ENCODE results near the gene MMS19. TPM values are rescaled to one million over a fixed set of nuclear protein-coding genes. Genes with fewer than 3 reads are reported as not detected.
A peak's percentile ranks its signal among the peaks of the same experiment; 100 is the strongest.

MMS19 gene
- total and polyA plus RNA-seq, 5 experiments from 2014 or later, result 31.2 to 111 (median 37.3) TPM

DNA sequence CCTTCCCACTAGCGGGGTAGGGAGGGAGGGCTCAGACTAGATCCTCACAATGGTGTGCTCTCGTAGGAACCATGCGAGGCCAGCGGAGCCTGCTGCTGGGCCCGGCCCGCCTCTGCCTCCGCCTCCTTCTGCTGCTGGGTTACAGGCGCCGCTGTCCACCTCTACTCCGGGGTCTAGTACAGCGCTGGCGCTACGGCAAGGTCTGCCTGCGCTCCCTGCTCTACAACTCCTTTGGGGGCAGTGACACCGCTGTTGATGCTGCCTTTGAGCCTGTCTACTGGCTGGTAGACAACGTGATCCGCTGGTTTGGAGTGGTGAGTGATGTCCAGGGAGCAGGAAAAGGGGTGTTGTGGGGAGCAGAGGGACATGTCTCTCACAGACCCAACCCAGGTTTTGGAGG lies 46.6 kb downstream of the MMS19 start:
- Mint-ChIP-seq H3K9me3 (no peaks in the 10 kb centered on the region), H3K27ac (peak overlapping the region in 5 of 10 donors; percentile 5 to 99 (median 69)), H3K4me1 (peaks cover 19 to 58% (median 45%) of the 10 kb centered on the region in 4 donors), H3K27me3 (no peaks in the 10 kb centered on the region), H3K36me3 (peaks cover 0 to 31% (median 0%) of the 10 kb centered on the region in 3 donors), H3K4me3 (no peak overlapping the region)
- ATAC-seq, result no peak
- DNase-seq, result no peak
- POLR2A ChIA-PET, result no interaction called here

DNA sequence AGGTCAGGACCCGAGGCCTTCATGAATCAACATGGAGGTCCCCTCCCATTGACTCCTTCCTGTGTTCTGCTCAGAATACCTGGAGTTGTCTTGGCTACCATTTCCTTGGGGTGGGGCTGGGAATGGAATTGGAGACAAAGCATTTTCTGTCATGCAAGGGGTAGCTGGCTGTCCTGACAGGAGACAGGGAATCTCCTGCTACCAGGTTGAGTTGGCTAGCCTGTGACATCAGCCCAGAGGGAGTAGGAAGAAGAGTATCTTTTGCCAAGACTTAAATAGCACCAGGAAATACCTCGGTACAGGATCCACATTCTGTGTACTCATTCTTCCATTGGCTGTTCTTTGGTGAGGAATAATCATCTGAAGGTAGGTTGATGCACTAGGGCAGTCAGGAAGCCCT lies 47.4 kb downstream of the MMS19 start:
- Mint-ChIP-seq H3K27me3 (no peaks in the 10 kb centered on the region), H3K9me3 (no peaks in the 10 kb centered on the region), H3K27ac (peak overlapping the region in 9 of 10 donors; percentile 1 to 99 (median 62)), H3K4me3 (no peak overlapping the region), H3K36me3 (peaks cover 0 to 24% (median 2%) of the 10 kb centered on the region in 3 donors), H3K4me1 (peaks cover 21 to 65% (median 51%) of the 10 kb centered on the region in 4 donors)
- ATAC-seq (no peak), DNase-seq (no peak)
- POLR2A ChIA-PET, result no interaction called here

- Mint-ChIP-seq H3K27me3 (no peaks in the 10 kb centered on the region), H3K4me3 (peak within 1 kb of the TSS; percentile 95 to 100 (median 99)), H3K9me3 (no peaks in the 10 kb centered on the region), H3K4me1 (peaks cover 27 to 67% (median 53%) of the 10 kb centered on the region in 4 donors), H3K36me3 (peaks cover 0 to 21% (median 2%) of the 10 kb centered on the region in 3 donors), H3K27ac (peak within 1 kb of the TSS; percentile 87 to 97 (median 96))
- POLR2A ChIA-PET, result interaction anchor here (1.5 kb wide), 1 partner anchor 27 kb away, joined by 5 read pairs; no protein-coding TSS in a partner anchor
- ATAC-seq (peak; percentile 96), DNase-seq (peak; percentile 76 to 94 (median 87))
These were observed 52.2 kb downstream of the MMS19 start, which contains the start of the genes EXOSC1 and ZDHHC16 for GRCh38 chr10:97445722-97446639. EXOSC1 (minus strand) TSS chr10:97446006; CDS start chr10:97445985, 21 bp downstream. ZDHHC16 (plus strand) TSS chr10:97446175; CDS start chr10:97451676, 5,501 bp downstream.

GRCh38 chr10:97445357-97445721 lies 52.9 kb downstream of the MMS19 start:
- Mint-ChIP-seq H3K9me3 (no peaks in the 10 kb centered on the region), H3K36me3 (peaks cover 0 to 28% (median 2%) of the 10 kb centered on the region in 3 donors), H3K4me3 (peak overlapping the region; percentile 95 to 100 (median 99)), H3K4me1 (peaks cover 22 to 61% (median 49%) of the 10 kb centered on the region in 4 donors), H3K27me3 (no peaks in the 10 kb centered on the region), H3K27ac (peak overlapping the region; percentile 87 to 97 (median 96))
- DNase-seq (no peak), ATAC-seq (no peak)
- POLR2A ChIA-PET, result interaction anchor here (0.6 to 1.5 kb wide), 4 partner anchors 12 to 107 kb away, joined by 3 to 5 read pairs (median 4); no protein-coding TSS in a partner anchor

- H3K9me3 Mint-ChIP-seq, result no peaks in the 10 kb centered on the region
- H3K4me3 Mint-ChIP-seq, result peak overlapping the region; percentile 15 to 100 (median 99)
- H3K36me3 Mint-ChIP-seq, result peaks cover 0 to 38% (median 2%) of the 10 kb centered on the region in 3 donors
- DNase-seq, result no peak
- ATAC-seq, result no peak
- H3K4me1 Mint-ChIP-seq, result peaks cover 19 to 57% (median 46%) of the 10 kb centered on the region in 4 donors
- H3K27ac Mint-ChIP-seq, result peak overlapping the region in 5 of 10 donors; percentile 3 to 89 (median 80)
- POLR2A ChIA-PET, result interaction anchor here (1.4 to 1.5 kb wide), 3 partner anchors 11 to 55 kb away, joined by 3 to 5 read pairs (median 4); no protein-coding TSS in a partner anchor
- no peaks in the 10 kb centered on the region for H3K27me3 Mint-ChIP-seq
These were observed 54.0 kb downstream of the MMS19 start for GRCh38 chr10:97444212-97444611.

GRCh38 chr10:97442277-97442676 lies 55.9 kb downstream of the MMS19 start:
- POLR2A ChIA-PET, result no interaction called here
- no peak overlapping the region for H3K27ac Mint-ChIP-seq
- H3K4me3 Mint-ChIP-seq, result no peak overlapping the region
- H3K9me3 Mint-ChIP-seq, result no peaks in the 10 kb centered on the region
- H3K36me3 Mint-ChIP-seq, result peaks cover 0 to 58% (median 2%) of the 10 kb centered on the region in 3 donors
- no peak for DNase-seq
- ATAC-seq, result no peak
- no peaks in the 10 kb centered on the region for H3K27me3 Mint-ChIP-seq
- peaks cover 15 to 39% (median 30%) of the 10 kb centered on the region in 4 donors for H3K4me1 Mint-ChIP-seq

- DNase-seq (no peak), ATAC-seq (no peak)
- Mint-ChIP-seq H3K4me3 (no peak overlapping the region), H3K36me3 (peaks cover 0 to 88% (median 9%) of the 10 kb centered on the region in 3 donors), H3K9me3 (no peaks in the 10 kb centered on the region), H3K27ac (peak overlapping the region in 3 of 10 donors; percentile 7 to 62 (median 46)), H3K4me1 (no peaks in the 10 kb centered on the region), H3K27me3 (no peaks in the 10 kb centered on the region)
- POLR2A ChIA-PET, result no interaction called here
These were observed 63.0 kb downstream of the MMS19 start for GRCh38 chr10:97435211-97435610.

- Mint-ChIP-seq H3K27me3 (no peaks in the 10 kb centered on the region), H3K27ac (peak overlapping the region in 4 of 10 donors; percentile 29 to 61 (median 43)), H3K9me3 (no peaks in the 10 kb centered on the region), H3K36me3 (peaks cover 0 to 87% (median 9%) of the 10 kb centered on the region in 3 donors), H3K4me3 (no peak overlapping the region), H3K4me1 (peaks cover 0 to 2% (median 0%) of the 10 kb centered on the region in 4 donors)
- DNase-seq (no peak), ATAC-seq (no peak)
- POLR2A ChIA-PET, result no interaction called here
These were observed 63.7 kb downstream of the MMS19 start for GRCh38 chr10:97434557-97434956.

GRCh38 chr10:97434055-97434454 lies 64.2 kb downstream of the MMS19 start:
- H3K36me3 Mint-ChIP-seq, result peaks cover 0 to 87% (median 9%) of the 10 kb centered on the region in 3 donors
- no peak overlapping the region for H3K4me3 Mint-ChIP-seq
- peak overlapping the region in 2 of 10 donors; percentile 29 to 61 for H3K27ac Mint-ChIP-seq
- DNase-seq, result no peak
- peaks cover 0 to 6% (median 2%) of the 10 kb centered on the region in 4 donors for H3K4me1 Mint-ChIP-seq
- POLR2A ChIA-PET, result interaction anchor here (1.1 kb wide), 1 partner anchor 11 kb away, joined by 3 read pairs; no protein-coding TSS in a partner anchor
- no peaks in the 10 kb centered on the region for H3K9me3 Mint-ChIP-seq
- no peaks in the 10 kb centered on the region for H3K27me3 Mint-ChIP-seq
- ATAC-seq, result no peak

DNA sequence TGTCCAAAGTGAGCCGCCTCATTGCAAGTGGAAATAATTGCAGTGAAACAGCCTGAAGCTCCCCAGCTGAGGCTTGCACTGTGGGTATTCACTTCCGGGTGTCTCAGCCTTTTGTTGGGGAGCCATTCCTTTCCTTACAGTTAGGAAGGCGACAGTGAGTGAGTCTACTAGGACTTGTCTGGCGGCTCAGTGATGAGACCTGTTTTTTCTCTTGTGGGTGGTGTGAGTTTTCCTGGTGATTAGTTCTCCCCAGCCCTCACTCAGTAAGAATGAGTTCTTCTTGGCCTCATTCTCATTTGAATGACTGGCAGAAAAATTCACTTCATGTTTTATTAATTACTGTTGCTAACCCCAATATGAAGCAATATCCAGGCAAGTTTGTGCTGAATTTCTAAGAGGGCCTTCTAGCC lies 69.6 kb downstream of the MMS19 start:
- DNase-seq, result no peak
- Mint-ChIP-seq H3K4me3 (peak overlapping the region; percentile 6 to 74 (median 50)), H3K27ac (peak overlapping the region in 9 of 10 donors; percentile 52 to 90 (median 77)), H3K4me1 (peaks cover 3 to 42% (median 33%) of the 10 kb centered on the region in 4 donors), H3K27me3 (peaks cover 0 to 2% (median 0%) of the 10 kb centered on the region in 5 donors), H3K36me3 (peaks cover 0 to 39% (median 6%) of the 10 kb centered on the region in 3 donors), H3K9me3 (no peaks in the 10 kb centered on the region)
- ATAC-seq, result no peak
- POLR2A ChIA-PET, result no interaction called here

- peaks cover 0 to 37% (median 3%) of the 10 kb centered on the region in 3 donors for H3K36me3 Mint-ChIP-seq
- DNase-seq (no peak), ATAC-seq (no peak)
- H3K27me3 Mint-ChIP-seq, result peaks cover 0 to 2% (median 0%) of the 10 kb centered on the region in 5 donors
- H3K27ac Mint-ChIP-seq, result peak overlapping the region in 9 of 10 donors; percentile 86 to 99 (median 93)
- H3K4me3 Mint-ChIP-seq, result peak overlapping the region; percentile 71 to 95 (median 93)
- POLR2A ChIA-PET, result interaction anchor here (2.4 kb wide), 1 partner anchor 13 kb away, joined by 9 read pairs; no protein-coding TSS in a partner anchor
- H3K9me3 Mint-ChIP-seq, result no peaks in the 10 kb centered on the region
- H3K4me1 Mint-ChIP-seq, result peaks cover 7 to 51% (median 39%) of the 10 kb centered on the region in 4 donors
These were observed 70.5 kb downstream of the MMS19 start for GRCh38 chr10:97427571-97428179.
